ENCODE measurements around the gene EVA1C.

DNA sequence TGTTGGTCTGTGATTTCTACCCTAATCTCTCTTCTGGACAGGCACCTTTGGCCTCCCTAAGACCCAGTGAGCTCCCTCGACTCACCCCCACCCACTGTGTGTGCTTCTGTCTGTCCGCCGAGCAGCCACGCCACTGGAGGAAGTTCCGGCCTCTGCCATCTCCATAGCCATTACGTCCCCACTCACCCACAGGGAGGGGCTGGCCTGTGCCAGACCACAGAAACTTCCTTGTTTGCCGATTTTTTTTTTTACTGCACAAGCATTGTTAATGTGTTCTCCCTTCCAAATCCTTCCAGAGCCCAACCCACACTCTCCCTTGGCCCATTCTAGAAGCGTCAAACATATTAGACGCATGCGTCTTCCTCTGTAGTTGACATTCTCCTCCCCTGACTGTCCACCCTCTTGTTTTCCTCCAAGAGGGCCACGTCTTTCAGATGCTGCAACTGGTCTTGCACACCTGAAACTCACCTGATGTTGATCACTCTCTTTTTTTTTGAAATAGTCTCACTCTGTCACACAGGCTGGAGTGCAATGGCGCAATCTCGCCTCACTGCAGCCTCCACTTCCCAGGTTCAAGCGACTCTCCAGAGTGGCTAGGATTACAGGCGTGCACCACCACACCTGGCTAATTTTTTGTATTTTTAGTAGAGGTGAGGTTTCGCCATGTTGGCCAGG, 72.3 kb downstream of the EVA1C start:
- TF ChIP-seq CTCF (IDR thresholded peaks at IDR 0.05): no peak
- TF ChIP-seq POLR2A (IDR thresholded peaks at IDR 0.05): no peak

Measured in lower leg skin (tissue), 3 donors.